ENCODE results near the gene RNPEPL1. TPM values are rescaled to one million over a fixed set of nuclear protein-coding genes. Genes with fewer than 3 reads are reported as not detected.
A peak's percentile ranks its signal among the peaks of the same experiment; 100 is the strongest.
"Not testable (repeated sequence)": the region's sequence is repeated elsewhere in the genome, so short reads cannot be mapped to it uniquely, and the experiment has no call there.

The RNPEPL1 gene, protein sequence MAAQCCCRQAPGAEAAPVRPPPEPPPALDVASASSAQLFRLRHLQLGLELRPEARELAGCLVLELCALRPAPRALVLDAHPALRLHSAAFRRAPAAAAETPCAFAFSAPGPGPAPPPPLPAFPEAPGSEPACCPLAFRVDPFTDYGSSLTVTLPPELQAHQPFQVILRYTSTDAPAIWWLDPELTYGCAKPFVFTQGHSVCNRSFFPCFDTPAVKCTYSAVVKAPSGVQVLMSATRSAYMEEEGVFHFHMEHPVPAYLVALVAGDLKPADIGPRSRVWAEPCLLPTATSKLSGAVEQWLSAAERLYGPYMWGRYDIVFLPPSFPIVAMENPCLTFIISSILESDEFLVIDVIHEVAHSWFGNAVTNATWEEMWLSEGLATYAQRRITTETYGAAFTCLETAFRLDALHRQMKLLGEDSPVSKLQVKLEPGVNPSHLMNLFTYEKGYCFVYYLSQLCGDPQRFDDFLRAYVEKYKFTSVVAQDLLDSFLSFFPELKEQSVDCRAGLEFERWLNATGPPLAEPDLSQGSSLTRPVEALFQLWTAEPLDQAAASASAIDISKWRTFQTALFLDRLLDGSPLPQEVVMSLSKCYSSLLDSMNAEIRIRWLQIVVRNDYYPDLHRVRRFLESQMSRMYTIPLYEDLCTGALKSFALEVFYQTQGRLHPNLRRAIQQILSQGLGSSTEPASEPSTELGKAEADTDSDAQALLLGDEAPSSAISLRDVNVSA
- total RNA-seq (14.3 TPM), polyA plus RNA-seq (109 TPM)
- long read RNA-seq, donor 1 = 0 reads
- long read RNA-seq, donor 2, full-length matches to known transcripts = 14 of 14 reads
- long read RNA-seq, donor 2, partial matches to known transcripts = 0 of 14 reads
- long read RNA-seq, donor 2, other reads (novel, unspliced or antisense) = 0 of 14 reads
- long read RNA-seq, donor 3, full-length matches to known transcripts = 9 of 47 reads
- long read RNA-seq, donor 3, partial matches to known transcripts = 38 of 47 reads
- long read RNA-seq, donor 3, other reads (novel, unspliced or antisense) = 0 of 47 reads
- long read RNA-seq, donor 4, full-length matches to known transcripts = 2 of 25 reads
- long read RNA-seq, donor 4, partial matches to known transcripts = 23 of 25 reads
- long read RNA-seq, donor 4, other reads (novel, unspliced or antisense) = 0 of 25 reads
- long read RNA-seq, donor 5, full-length matches to known transcripts = 7 of 7 reads
- long read RNA-seq, donor 5, partial matches to known transcripts = 0 of 7 reads
- long read RNA-seq, donor 5, other reads (novel, unspliced or antisense) = 0 of 7 reads
- long read RNA-seq, donor 6, full-length matches to known transcripts = 5 of 17 reads
- long read RNA-seq, donor 6, partial matches to known transcripts = 12 of 17 reads
- long read RNA-seq, donor 6, other reads (novel, unspliced or antisense) = 0 of 17 reads
- long read RNA-seq, donor 7, full-length matches to known transcripts = 1 of 6 reads
- long read RNA-seq, donor 7, partial matches to known transcripts = 5 of 6 reads
- long read RNA-seq, donor 7, other reads (novel, unspliced or antisense) = 0 of 6 reads
- long read RNA-seq, donor 8, full-length matches to known transcripts = 5 of 5 reads
- long read RNA-seq, donor 8, partial matches to known transcripts = 0 of 5 reads
- long read RNA-seq, donor 8, other reads (novel, unspliced or antisense) = 0 of 5 reads
- long read RNA-seq, donor 9, full-length matches to known transcripts = 6 of 6 reads
- long read RNA-seq, donor 9, partial matches to known transcripts = 0 of 6 reads
- long read RNA-seq, donor 9, other reads (novel, unspliced or antisense) = 0 of 6 reads
- long read RNA-seq, donor 10, full-length matches to known transcripts = 5 of 5 reads
- long read RNA-seq, donor 10, partial matches to known transcripts = 0 of 5 reads
- long read RNA-seq, donor 10, other reads (novel, unspliced or antisense) = 0 of 5 reads

DNA sequence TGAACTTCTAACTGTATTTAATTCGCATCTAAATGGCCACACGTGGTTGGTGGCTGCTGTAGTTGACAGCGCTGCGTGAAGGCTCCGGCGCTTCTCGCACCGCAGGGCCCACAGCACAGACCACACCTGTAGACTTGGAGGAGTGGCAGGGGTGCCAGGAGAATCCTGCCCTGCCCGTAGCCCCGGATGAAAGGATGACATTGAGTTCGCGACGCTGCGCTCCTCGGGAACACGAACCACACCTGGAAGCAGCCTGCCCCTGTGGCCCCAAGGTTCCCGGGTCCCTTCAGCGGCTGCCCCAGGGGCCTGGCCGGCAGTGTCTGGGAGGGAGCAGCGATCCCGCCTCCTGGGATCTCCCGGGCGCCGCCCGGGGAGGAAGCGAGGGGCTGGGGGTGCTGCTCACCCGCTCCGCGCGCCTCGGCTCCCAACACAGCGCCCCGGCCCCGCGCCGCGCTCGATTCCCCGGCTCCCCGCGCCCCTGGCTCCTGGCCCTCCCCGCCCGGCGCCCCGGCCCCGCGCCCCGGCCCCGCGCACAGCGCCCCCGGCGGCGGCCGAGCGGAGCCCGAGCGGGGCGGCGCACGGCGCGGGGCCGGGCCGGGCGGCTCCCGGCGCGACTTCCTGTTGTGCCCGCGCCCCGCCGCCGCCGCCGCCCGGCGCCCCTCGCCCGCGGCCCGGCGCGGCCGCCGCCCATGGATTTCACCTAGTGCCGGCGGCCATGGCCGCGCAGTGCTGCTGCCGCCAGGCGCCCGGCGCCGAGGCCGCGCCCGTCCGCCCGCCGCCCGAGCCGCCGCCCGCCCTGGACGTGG, at the start of gene RNPEPL1:
RNPEPL1 (plus strand) TSS at position 613 of the 806 bp plus-strand sequence; CDS start at position 716, 103 bp downstream.
- H3K27ac ChIP-seq (ENCODE audit: low read depth in 1 of 2, low read length in 1 of 2) = peak within 1 kb of the TSS; percentile 80 to 89
- peak within 1 kb of the TSS; percentile 70 to 81 for H3K4me3 ChIP-seq (ENCODE audit: low read length in 2 of 2)
- WGBS = under 1% methylated on average over 106 of the region's 106 CpGs
- peaks cover 47 to 53% of the 10 kb centered on the region in 2 donors for H3K4me1 ChIP-seq (ENCODE audit: control insufficient read depth in 2 of 2, insufficient read depth in 2 of 2, low read length in 2 of 2)
- H3K9me3 ChIP-seq (ENCODE audit: control insufficient read depth in 2 of 2, insufficient read depth in 1 of 2, low read length in 1 of 2) = peaks cover 0 to 5% of the 10 kb centered on the region in 2 donors
- peak in 2 of 9 donors; percentile 45 to 69 for DNase-seq (ENCODE audit: low read depth in 6 of 9, low spot score in 9 of 9)
- peaks cover 9 to 12% of the 10 kb centered on the region in 2 donors for H3K36me3 ChIP-seq (ENCODE audit: control insufficient read depth in 2 of 2, insufficient read depth in 2 of 2, low read length in 1 of 2)
- no peaks in the 10 kb centered on the region for H3K27me3 ChIP-seq (ENCODE audit: control insufficient read depth in 2 of 2, insufficient read depth in 1 of 2, low read length in 1 of 2)

DNA sequence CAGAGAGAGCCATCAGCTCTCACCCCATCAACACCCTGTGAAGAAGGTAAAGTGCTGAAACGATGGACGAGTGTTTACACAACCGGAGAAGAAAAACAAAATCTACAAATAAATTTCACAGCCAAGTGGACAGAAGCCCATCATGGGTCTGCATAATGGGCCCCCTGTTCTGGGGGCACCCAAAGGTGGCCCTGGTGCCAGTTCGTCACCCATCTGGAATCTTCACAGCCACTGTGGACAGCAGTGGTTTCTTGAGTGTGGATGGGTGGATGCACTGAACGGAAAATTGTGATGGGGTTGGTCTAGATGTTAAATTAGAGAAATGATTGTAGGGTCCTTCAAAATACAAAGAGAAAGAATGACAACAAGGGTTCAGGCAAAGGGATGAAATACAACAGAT, 49.3 kb upstream of the RNPEPL1 start:
- DNase-seq (ENCODE audit: low read depth in 6 of 9, low spot score in 9 of 9) = no peak
- 98% methylated on average over 5 of the region's 5 CpGs for WGBS

DNA sequence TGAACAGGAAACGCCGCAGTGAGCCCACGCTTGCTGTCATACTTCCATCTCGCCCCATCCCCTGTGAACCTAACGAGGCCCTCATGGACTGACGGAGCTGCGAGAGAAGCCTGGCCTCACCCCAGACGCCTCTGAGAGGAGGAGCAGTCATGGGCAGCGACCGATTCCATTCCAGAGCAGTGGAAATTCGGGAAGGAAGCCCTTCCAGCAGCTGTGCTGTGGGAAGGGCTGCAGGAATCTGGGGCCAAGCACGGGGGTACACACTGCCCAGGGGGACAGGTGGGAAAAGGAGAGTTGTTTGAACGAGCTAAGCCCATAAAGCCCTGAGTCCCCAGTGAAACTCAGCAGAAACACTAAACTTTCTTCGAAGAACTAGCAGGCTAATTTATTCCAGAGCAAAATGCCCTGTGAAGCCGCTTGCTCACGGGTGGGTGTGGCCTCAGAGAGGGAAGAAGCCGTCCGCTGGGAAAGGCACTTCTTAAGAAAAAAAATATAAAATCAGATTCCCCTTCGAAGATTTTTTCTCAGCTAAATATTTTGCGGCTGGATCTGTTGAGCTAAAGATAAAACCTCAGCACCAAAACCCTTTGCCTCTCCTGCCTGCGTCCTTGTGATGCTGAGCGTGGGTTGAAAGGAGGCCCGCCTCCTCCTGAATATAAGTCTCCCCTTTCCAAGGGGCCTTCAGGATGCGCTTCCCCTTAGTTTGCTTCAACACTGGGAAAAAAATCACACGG, 48.7 kb upstream of the RNPEPL1 start:
- no peaks in the 10 kb centered on the region for H3K4me1 ChIP-seq (ENCODE audit: control insufficient read depth in 2 of 2, insufficient read depth in 2 of 2, low read length in 2 of 2)
- H3K4me3 ChIP-seq (ENCODE audit: low read length in 2 of 2) = no peak overlapping the region
- peaks cover 3 to 16% of the 10 kb centered on the region in 2 donors for H3K36me3 ChIP-seq (ENCODE audit: control insufficient read depth in 2 of 2, insufficient read depth in 2 of 2, low read length in 1 of 2)
- DNase-seq (ENCODE audit: low read depth in 6 of 9, low spot score in 9 of 9) = no peak
- H3K27ac ChIP-seq (ENCODE audit: low read depth in 1 of 2, low read length in 1 of 2) = no peak overlapping the region
- WGBS = 78% methylated on average over 25 of the region's 25 CpGs
- H3K27me3 ChIP-seq (ENCODE audit: control insufficient read depth in 2 of 2, insufficient read depth in 1 of 2, low read length in 1 of 2) = peaks cover 0 to 20% of the 10 kb centered on the region in 2 donors
- H3K9me3 ChIP-seq (ENCODE audit: control insufficient read depth in 2 of 2, insufficient read depth in 1 of 2, low read length in 1 of 2) = peaks cover 7 to 33% of the 10 kb centered on the region in 2 donors

More for the DNA sequence above, 49.3 kb upstream of the RNPEPL1 start:
- no peak overlapping the region for H3K4me3 ChIP-seq (ENCODE audit: low read length in 2 of 2)
- peaks cover 7 to 28% of the 10 kb centered on the region in 2 donors for H3K9me3 ChIP-seq (ENCODE audit: control insufficient read depth in 2 of 2, insufficient read depth in 1 of 2, low read length in 1 of 2)
- H3K27me3 ChIP-seq (ENCODE audit: control insufficient read depth in 2 of 2, insufficient read depth in 1 of 2, low read length in 1 of 2) = peaks cover 0 to 20% of the 10 kb centered on the region in 2 donors
- no peak overlapping the region for H3K27ac ChIP-seq (ENCODE audit: low read depth in 1 of 2, low read length in 1 of 2)
- no peaks in the 10 kb centered on the region for H3K4me1 ChIP-seq (ENCODE audit: control insufficient read depth in 2 of 2, insufficient read depth in 2 of 2, low read length in 2 of 2)
- peaks cover 3 to 11% of the 10 kb centered on the region in 2 donors for H3K36me3 ChIP-seq (ENCODE audit: control insufficient read depth in 2 of 2, insufficient read depth in 2 of 2, low read length in 1 of 2)

DNA sequence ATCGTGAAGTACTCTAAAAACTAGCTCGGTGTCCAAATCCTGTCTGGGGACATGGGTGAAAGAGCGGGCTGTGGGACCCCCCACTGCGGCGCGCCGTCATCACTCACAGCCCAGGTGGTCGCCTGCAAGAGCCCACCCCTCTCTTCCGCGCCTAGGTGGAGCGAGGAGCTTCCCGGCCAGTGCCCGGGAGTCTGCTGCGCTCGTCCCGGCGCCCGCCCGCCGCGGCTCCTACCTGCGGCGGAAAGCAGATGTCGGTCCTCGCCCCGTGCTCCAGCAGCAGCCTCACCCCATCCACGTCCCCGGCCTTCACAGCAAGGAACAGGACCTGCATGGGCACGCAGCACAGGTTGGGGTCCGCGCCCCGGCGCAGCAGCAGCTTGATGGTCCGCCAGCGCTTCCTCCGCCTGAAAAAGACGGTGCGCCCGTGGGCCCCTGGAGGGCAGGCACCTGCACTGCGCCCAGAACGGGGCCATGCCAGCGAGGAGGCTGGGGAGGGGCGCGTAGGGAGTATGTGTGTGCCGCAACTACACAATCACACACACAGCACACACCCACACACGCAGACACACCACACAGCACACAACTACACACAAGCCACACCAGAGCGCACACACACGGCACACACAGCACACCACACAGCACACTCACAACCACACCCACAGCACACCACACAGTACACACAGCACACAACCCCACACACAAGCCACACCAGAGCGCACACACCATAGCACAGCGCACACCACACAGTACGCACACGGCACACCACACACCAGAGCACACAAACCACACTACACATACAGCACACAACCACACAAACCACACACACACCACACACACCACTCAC, 47.9 kb upstream of the RNPEPL1 start:
- peaks cover 0 to 20% of the 10 kb centered on the region in 2 donors for H3K27me3 ChIP-seq (ENCODE audit: control insufficient read depth in 2 of 2, insufficient read depth in 1 of 2, low read length in 1 of 2)
- H3K36me3 ChIP-seq (ENCODE audit: control insufficient read depth in 2 of 2, insufficient read depth in 2 of 2, low read length in 1 of 2) = peaks cover 3 to 23% of the 10 kb centered on the region in 2 donors
- no peak overlapping the region for H3K27ac ChIP-seq (ENCODE audit: low read depth in 1 of 2, low read length in 1 of 2)
- no peak for DNase-seq (ENCODE audit: low read depth in 6 of 9, low spot score in 9 of 9)
- no peak overlapping the region for H3K4me3 ChIP-seq (ENCODE audit: low read length in 2 of 2)
- H3K9me3 ChIP-seq (ENCODE audit: control insufficient read depth in 2 of 2, insufficient read depth in 1 of 2, low read length in 1 of 2) = peaks cover 10 to 41% of the 10 kb centered on the region in 2 donors
- 58% methylated on average over 52 of the region's 52 CpGs for WGBS
- H3K4me1 ChIP-seq (ENCODE audit: control insufficient read depth in 2 of 2, insufficient read depth in 2 of 2, low read length in 2 of 2) = no peaks in the 10 kb centered on the region

DNA sequence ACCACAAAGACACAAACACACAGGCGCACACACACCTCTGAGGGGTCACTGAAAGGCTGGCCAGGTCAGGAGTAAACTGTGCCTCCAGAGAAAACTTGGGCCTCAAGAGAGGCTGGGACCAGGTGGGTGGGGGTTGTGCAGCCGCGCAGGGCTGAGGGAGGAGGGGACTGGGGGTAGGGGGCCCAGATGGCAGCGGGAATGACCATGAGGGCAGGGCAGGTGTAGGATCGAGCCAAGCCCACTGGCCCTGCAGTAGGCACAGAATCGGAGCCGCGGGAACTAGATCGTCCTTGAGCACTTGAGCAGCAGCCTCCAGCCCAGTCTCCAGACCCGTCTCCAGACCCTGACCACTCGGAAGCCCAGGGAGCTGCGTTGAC, 47.3 kb upstream of the RNPEPL1 start:
- 97% methylated on average over 12 of the region's 12 CpGs for WGBS
- DNase-seq (ENCODE audit: low read depth in 6 of 9, low spot score in 9 of 9) = no peak

DNA sequence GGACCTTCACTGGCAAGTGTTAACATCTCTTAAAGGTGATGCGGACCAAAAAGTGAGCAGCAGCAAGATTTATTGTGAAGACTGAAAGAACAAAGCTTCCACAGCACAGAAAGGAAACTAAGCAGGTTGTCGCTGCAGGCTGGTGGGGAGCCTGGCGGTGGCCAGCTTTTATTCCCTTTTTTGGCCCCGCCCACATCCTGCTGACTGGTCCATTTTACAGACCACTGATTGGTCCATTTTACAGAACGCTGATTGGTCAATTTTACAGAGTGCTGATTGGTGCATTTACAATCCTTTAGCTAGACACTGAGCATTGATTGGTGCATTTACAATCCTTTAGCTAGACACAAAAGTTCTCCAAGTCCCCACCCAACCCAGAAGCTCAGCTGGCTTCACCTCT, 46.4 kb upstream of the RNPEPL1 start:
- Histone ChIP-seq H3K9me3 (ENCODE audit: control insufficient read depth in 2 of 2, insufficient read depth in 1 of 2, low read length in 1 of 2) (peaks cover 19 to 54% of the 10 kb centered on the region in 2 donors), H3K36me3 (ENCODE audit: control insufficient read depth in 2 of 2, insufficient read depth in 2 of 2, low read length in 1 of 2) (peaks cover 3 to 30% of the 10 kb centered on the region in 2 donors), H3K27me3 (ENCODE audit: control insufficient read depth in 2 of 2, insufficient read depth in 1 of 2, low read length in 1 of 2) (peaks cover 0 to 20% of the 10 kb centered on the region in 2 donors)
- H3K4me3 ChIP-seq (ENCODE audit: low read length in 2 of 2); DNase-seq (ENCODE audit: low read depth in 6 of 9, low spot score in 9 of 9); H3K27ac ChIP-seq (ENCODE audit: low read depth in 1 of 2, low read length in 1 of 2); H3K4me1 ChIP-seq (ENCODE audit: control insufficient read depth in 2 of 2, insufficient read depth in 2 of 2, low read length in 2 of 2): not testable (repeated sequence)
- 97% methylated on average over 5 of the region's 5 CpGs for WGBS

More for the DNA sequence above, 47.3 kb upstream of the RNPEPL1 start:
- H3K4me1 ChIP-seq (ENCODE audit: control insufficient read depth in 2 of 2, insufficient read depth in 2 of 2, low read length in 2 of 2) = no peaks in the 10 kb centered on the region
- H3K9me3 ChIP-seq (ENCODE audit: control insufficient read depth in 2 of 2, insufficient read depth in 1 of 2, low read length in 1 of 2) = peaks cover 15 to 47% of the 10 kb centered on the region in 2 donors
- H3K27ac ChIP-seq (ENCODE audit: low read depth in 1 of 2, low read length in 1 of 2) = no peak overlapping the region
- no peak overlapping the region for H3K4me3 ChIP-seq (ENCODE audit: low read length in 2 of 2)
- peaks cover 0 to 20% of the 10 kb centered on the region in 2 donors for H3K27me3 ChIP-seq (ENCODE audit: control insufficient read depth in 2 of 2, insufficient read depth in 1 of 2, low read length in 1 of 2)
- H3K36me3 ChIP-seq (ENCODE audit: control insufficient read depth in 2 of 2, insufficient read depth in 2 of 2, low read length in 1 of 2) = peaks cover 3 to 29% of the 10 kb centered on the region in 2 donors

All from thymus (tissue), 14 donors.